Hippocampal formation (tissue), 2 donors: Measurements from ENCODE around the gene THEM5.

Source experiments
- DNase-seq, 2 donors: peaks; one replicate each; lab custom pipeline; 2025; lab: John Stamatoyannopoulos, UW

THEM5 gene

GRCh38 chr1:151839457-151840403 is 13.8 kb downstream of the THEM5 start, which contains the start of gene C2CD4D:
C2CD4D (minus strand) TSS chr1:151839820; CDS start chr1:151838989, 831 bp downstream.
- peak; percentile 83 to 85 for DNase-seq

- DNase-seq, result no peak
These were observed 14.5 kb downstream of the THEM5 start for GRCh38 chr1:151839082-151839412.

GRCh38 chr1:151838222-151839081 is 15.1 kb downstream of the THEM5 start:
- DNase-seq, result no peak

- no peak for DNase-seq
These were observed 15.7 kb downstream of the THEM5 start for GRCh38 chr1:151837884-151838221.

- no peak for DNase-seq
These were observed 16.3 kb downstream of the THEM5 start for GRCh38 chr1:151837197-151837596.

GRCh38 chr1:151835596-151835995 is 17.9 kb downstream of the THEM5 start:
- DNase-seq, result no peak

GRCh38 chr1:151834239-151834638 is 19.3 kb downstream of the THEM5 start:
- no peak for DNase-seq

GRCh38 chr1:151833172-151833900 is 20.2 kb downstream of the THEM5 start:
- no peak for DNase-seq

GRCh38 chr1:151832318-151832980 is 21.1 kb downstream of the THEM5 start:
- peak; percentile 35 to 46 for DNase-seq

GRCh38 chr1:151831605-151832004 is 21.9 kb downstream of the THEM5 start, which contains the start of gene RORC:
RORC (minus strand) TSS chr1:151831802; CDS start chr1:151831764, 38 bp downstream.
- DNase-seq, result no peak

- DNase-seq, result no peak
These were observed 22.3 kb downstream of the THEM5 start for GRCh38 chr1:151831256-151831591.

- no peak for DNase-seq
These were observed 23.5 kb downstream of the THEM5 start for GRCh38 chr1:151830055-151830454.

GRCh38 chr1:151829352-151830046 is 24.0 kb downstream of the THEM5 start:
- no peak for DNase-seq

GRCh38 chr1:151828921-151829320 is 24.6 kb downstream of the THEM5 start:
- DNase-seq, result no peak

GRCh38 chr1:151827853-151828252 is 25.7 kb downstream of the THEM5 start:
- DNase-seq, result no peak

GRCh38 chr1:151825751-151826660 is 27.5 kb downstream of the THEM5 start:
- no peak for DNase-seq

GRCh38 chr1:151825204-151825603 is 28.3 kb downstream of the THEM5 start:
- DNase-seq, result no peak

- no peak for DNase-seq
These were observed 30.3 kb downstream of the THEM5 start for GRCh38 chr1:151823175-151823574.

- no peak for DNase-seq
These were observed 31.1 kb downstream of the THEM5 start for GRCh38 chr1:151822404-151822803.

GRCh38 chr1:151820940-151821339 is 32.6 kb downstream of the THEM5 start:
- no peak for DNase-seq
